Thyroid gland (tissue), 4 donors: ENCODE data around the gene YAE1. TPM values are rescaled to one million over a fixed set of nuclear protein-coding genes. Genes with fewer than 3 reads are reported as not detected.

Source experiments
- DNase-seq, 2 donors: peaks; one replicate each; pipeline ENCODE4 v3.0.0-alpha.2; 2019
- H3K27ac ChIP-seq, 3 donors: fragments of 200-600 bp; sonication (generic); 1 replicate in 2 of 3; 2 replicates in 1 of 3; pipeline ENCODE4 v1.5.1; 2016 to 2019; ENCODE audit warnings: mild to moderate bottlenecking in 1 of 3, moderate library complexity in 1 of 3
- H3K27me3 ChIP-seq: fragments of 200-600 bp; sonication (generic); one replicate; pipeline ENCODE4 v1.5.1; 2019
- H3K36me3 ChIP-seq, 2 donors: fragments of 200-600 bp; sonication (generic); one replicate each; pipeline ENCODE4 v1.5.1; 2016 to 2019
- H3K4me1 ChIP-seq, 2 donors: fragments of 200-600 bp; sonication (generic); one replicate each; pipeline ENCODE4 v1.5.1; 2017 to 2019
- H3K4me3 ChIP-seq, 3 donors: fragments of 200-600 bp; sonication (generic); replicated peaks in 1 of 3; 1 replicate in 2 of 3; 2 replicates in 1 of 3; pipeline ENCODE4 v1.5.1; 2016; ENCODE audit warnings: mild to moderate bottlenecking in 1 of 3
- H3K9me3 ChIP-seq: fragments of 200-600 bp; sonication (generic); one replicate; pipeline ENCODE4 v1.5.1; 2017
- CTCF ChIP-seq, 6 experiments: fragments of 200-600 bp in 3 of 6; fragments of 450-650 bp in 3 of 6; sonication (generic) in 3 of 6; IDR thresholded peaks; one replicate each; pipeline ENCODE4 v1.5.1; 2016 to 2019; ENCODE audit warnings: antibody characterized with exemption in 6 of 6, mild to moderate bottlenecking in 2 of 6, inconsistent platforms in 1 of 6, moderate library complexity in 1 of 6
- POLR2A ChIP-seq, 2 donors: fragments of 450-650 bp; IDR thresholded peaks; one replicate each; pipeline ENCODE4 v1.6.1; 2017; ENCODE audit warnings: antibody characterized with exemption in 2 of 2, mild to moderate bottlenecking in 2 of 2, moderate library complexity in 1 of 2
- WGBS, 2 donors: methylation state at CpG; one replicate each; pipeline ENCODE4 v1.1.5; 2017; 5-methylcytosine and 5-hydroxymethylcytosine counted together
- intact Hi-C: fragments of 100-400 bp; cut with DNase I; formaldehyde crosslinking; loops from one replicate; pipeline ENCODE4 v1.15.1; 2023
- total RNA-seq, 4 donors: library from RNA; depleted of rRNA; stranded (reverse); fragments of >200 nt; gene quantifications; one replicate each; pipeline ENCODE4 v1.2.3, GENCODE V29; 2016

YAE1 gene
- total RNA-seq, 4 donors from 2014 or later, result 27.1 to 59.4 (median 33.6) TPM

GRCh38 chr7:39583539-39583938 lies 17.3 kb downstream of the YAE1 start:
- intact Hi-C loops, result loop anchor here (5.0 kb wide), 1 partner anchor 164 kb away; no protein-coding TSS in a partner anchor
- DNase-seq, result no peak
- no peak for TF ChIP-seq CTCF (IDR thresholded peaks at IDR 0.05)
- TF ChIP-seq POLR2A (IDR thresholded peaks at IDR 0.05), result no peak
- Histone ChIP-seq H3K4me1 (no peaks in the 10 kb centered on the region), H3K27me3 (no peaks in the 10 kb centered on the region), H3K27ac (no peak overlapping the region), H3K36me3 (no peaks in the 10 kb centered on the region), H3K4me3 (no peak overlapping the region), H3K9me3 (no peaks in the 10 kb centered on the region)
- 79 to 84% methylated on average over 2 of the region's 2 CpGs for WGBS, 2 donors

- no peak for DNase-seq
- Histone ChIP-seq H3K27me3 (no peaks in the 10 kb centered on the region), H3K4me1 (no peaks in the 10 kb centered on the region), H3K36me3 (no peaks in the 10 kb centered on the region), H3K4me3 (no peak overlapping the region), H3K27ac (no peak overlapping the region), H3K9me3 (no peaks in the 10 kb centered on the region)
- TF ChIP-seq POLR2A (IDR thresholded peaks at IDR 0.05) (no peak), CTCF (IDR thresholded peaks at IDR 0.05) (no peak)
- intact Hi-C loops, result no loop called here
Measured at GRCh38 chr7:39587393-39587792, 21.2 kb downstream of the YAE1 start.

- H3K27ac ChIP-seq, result no peak overlapping the region
- H3K4me3 ChIP-seq, result no peak overlapping the region
- H3K4me1 ChIP-seq, result no peaks in the 10 kb centered on the region
- no peaks in the 10 kb centered on the region for H3K36me3 ChIP-seq
- H3K9me3 ChIP-seq, result no peaks in the 10 kb centered on the region
- WGBS, 2 donors, result 77% methylated on average over 5 of the region's 5 CpGs
- intact Hi-C loops, result no loop called here
- DNase-seq, result no peak
- no peaks in the 10 kb centered on the region for H3K27me3 ChIP-seq
- TF ChIP-seq CTCF (IDR thresholded peaks at IDR 0.05), result no peak
- TF ChIP-seq POLR2A (IDR thresholded peaks at IDR 0.05), result no peak
Measured at GRCh38 chr7:39588416-39588815, 22.2 kb downstream of the YAE1 start.

- no peak for DNase-seq
- TF ChIP-seq POLR2A (IDR thresholded peaks at IDR 0.05) (no peak), CTCF (IDR thresholded peaks at IDR 0.05) (no peak)
- WGBS, 2 donors, result 52 to 67% methylated on average over 7 of the region's 7 CpGs
- no peaks in the 10 kb centered on the region for H3K27me3 ChIP-seq
- intact Hi-C loops, result no loop called here
- H3K9me3 ChIP-seq, result no peaks in the 10 kb centered on the region
- no peak overlapping the region for H3K27ac ChIP-seq
- H3K36me3 ChIP-seq, result no peaks in the 10 kb centered on the region
- no peak overlapping the region for H3K4me3 ChIP-seq
- H3K4me1 ChIP-seq, result no peaks in the 10 kb centered on the region
Measured at GRCh38 chr7:39589323-39590111, 23.3 kb downstream of the YAE1 start.

GRCh38 chr7:39592586-39592985 lies 26.4 kb downstream of the YAE1 start:
- Histone ChIP-seq H3K27me3 (no peaks in the 10 kb centered on the region), H3K27ac (no peak overlapping the region), H3K36me3 (no peaks in the 10 kb centered on the region), H3K4me1 (no peaks in the 10 kb centered on the region), H3K4me3 (no peak overlapping the region), H3K9me3 (no peaks in the 10 kb centered on the region)
- TF ChIP-seq POLR2A (IDR thresholded peaks at IDR 0.05) (no peak), CTCF (IDR thresholded peaks at IDR 0.05) (no peak)
- no peak for DNase-seq
- 27 to 42% methylated on average over 2 of the region's 2 CpGs for WGBS, 2 donors
- intact Hi-C loops, result no loop called here
